Astrocyte (in vitro differentiated cells and primary cell): ENCODE results near the gene TMEM272. TPM values are rescaled to one million over a fixed set of nuclear protein-coding genes. Genes with fewer than 3 reads are reported as not detected.

Experiments
- DNase-seq: peaks from one replicate; pipeline ENCODE4 v3.0.0-alpha.2; 2010; ENCODE audit warnings: low read depth
- FAIRE-seq: peaks from 2 replicates; lab custom pipeline; 2011; peaks lifted over from hg19 to GRCh38; lab: Jason Lieb, UNC
- H2AFZ ChIP-seq: 2 replicates; pipeline ENCODE4 v1.6.0; 2012; ENCODE audit warnings: low read depth, low read length, inconsistent platforms
- H3K27ac ChIP-seq: 2 replicates; pipeline ENCODE4 v1.5.1; 2011; ENCODE audit warnings: low read depth, low read length, inconsistent platforms
- H3K27me3 ChIP-seq: 2 replicates; pipeline ENCODE4 v1.6.0; 2011; ENCODE audit warnings: low read length, inconsistent platforms; ENCODE audit not compliant: insufficient read depth
- H3K36me3 ChIP-seq: 2 replicates; pipeline ENCODE4 v1.5.1; 2011; ENCODE audit warnings: low read length, inconsistent platforms; ENCODE audit not compliant: insufficient read depth
- H3K4me1 ChIP-seq: 2 replicates; pipeline ENCODE4 v1.5.1; 2011; ENCODE audit warnings: low read length, inconsistent platforms; ENCODE audit not compliant: insufficient read depth
- H3K4me2 ChIP-seq: 2 replicates; pipeline ENCODE4 v1.6.0; 2012; ENCODE audit warnings: low read length, inconsistent platforms
- H3K4me3 ChIP-seq: 2 replicates; pipeline ENCODE4 v1.5.1; 2011; ENCODE audit warnings: low read depth, mild to moderate bottlenecking, low read length, inconsistent platforms; ENCODE audit not compliant: insufficient read depth
- H3K79me2 ChIP-seq: 2 replicates; pipeline ENCODE4 v1.6.0; 2012; ENCODE audit warnings: mild to moderate bottlenecking, low read length, inconsistent platforms; ENCODE audit not compliant: insufficient read depth
- H3K9ac ChIP-seq: 2 replicates; pipeline ENCODE4 v1.6.0; 2012; ENCODE audit warnings: mild to moderate bottlenecking, low read length, inconsistent platforms
- H3K9me3 ChIP-seq: 2 replicates; pipeline ENCODE4 v1.5.1; 2012; ENCODE audit warnings: low read depth, mild to moderate bottlenecking, low read length, inconsistent platforms; ENCODE audit not compliant: insufficient read depth
- H4K20me1 ChIP-seq: 2 replicates; pipeline ENCODE4 v1.6.0; 2012; ENCODE audit warnings: low read length, inconsistent platforms; ENCODE audit not compliant: insufficient read depth
- H3K27ac Mint-ChIP-seq: one replicate; pipeline ENCODE4 v1.8.0; 2021; ENCODE audit warnings: mild to moderate bottlenecking, mixed read lengths; ENCODE audit not compliant: unreplicated experiment
- H3K27me3 Mint-ChIP-seq: one replicate; pipeline ENCODE4 v1.8.0; 2021; ENCODE audit warnings: low read depth, mixed read lengths; ENCODE audit not compliant: unreplicated experiment
- H3K36me3 Mint-ChIP-seq: one replicate; pipeline ENCODE4 v1.8.0; 2021; ENCODE audit warnings: low read depth, mixed read lengths; ENCODE audit not compliant: unreplicated experiment
- H3K4me1 Mint-ChIP-seq: one replicate; pipeline ENCODE4 v1.8.0; 2021; ENCODE audit warnings: low read depth, mixed read lengths; ENCODE audit not compliant: unreplicated experiment
- H3K4me3 Mint-ChIP-seq: one replicate; pipeline ENCODE4 v1.8.0; 2021; ENCODE audit warnings: mild to moderate bottlenecking, moderate library complexity, mixed read lengths; ENCODE audit not compliant: unreplicated experiment
- H3K9me3 Mint-ChIP-seq: one replicate; pipeline ENCODE4 v1.8.0; 2021; ENCODE audit warnings: mild to moderate bottlenecking, mixed read lengths; ENCODE audit not compliant: unreplicated experiment
- EZH2 ChIP-seq: IDR thresholded peaks from 2 replicates; pipeline ENCODE4 v1.6.1; 2012; ENCODE audit warnings: mild to moderate bottlenecking, low read length, inconsistent platforms; ENCODE audit not compliant: insufficient read depth
- total RNA-seq: library from RNA; stranded (reverse); gene quantifications from 2 replicates; pipeline ENCODE4 v1.2.1, GENCODE V29; 2021
- TF ChIP-seq, protein P1 (sequence below): IDR thresholded peaks from 2 replicates; pipeline ENCODE4 v1.5.1; 2011; ENCODE audit warnings: low read depth, mild to moderate bottlenecking, inconsistent platforms, low read length, moderate library complexity; ENCODE audit not compliant: insufficient read depth

TMEM272 gene
- total RNA-seq, 1 donor from 2014 or later: 0.05 TPM

DNA sequence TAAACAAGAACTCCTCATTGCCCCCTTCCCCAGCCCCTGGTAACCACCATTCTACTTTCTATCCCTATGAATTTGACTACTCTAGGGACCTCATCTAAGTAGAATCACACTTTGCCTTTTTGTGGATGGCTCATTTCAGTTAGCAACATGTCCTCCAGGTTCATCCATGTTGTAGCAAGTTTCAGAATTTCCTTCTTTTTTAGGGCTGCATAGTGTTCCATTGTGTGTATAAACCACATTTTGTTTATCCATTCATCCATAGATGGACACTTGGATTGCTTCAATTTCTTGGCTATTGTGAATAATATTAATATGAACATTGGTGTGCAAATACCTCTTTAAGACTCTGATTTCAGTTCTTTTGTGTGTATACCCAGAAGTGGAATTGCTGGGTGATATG, 36.2 kb downstream of the TMEM272 start:
- no peak for DNase-seq
- Mint-ChIP-seq H3K9me3 (peaks cover 1% of the 10 kb centered on the region), H3K36me3 (no peaks in the 10 kb centered on the region), H3K4me3 (no peak overlapping the region), H3K27me3 (no peaks in the 10 kb centered on the region), H3K4me1 (peaks cover 16% of the 10 kb centered on the region), H3K27ac (no peak overlapping the region)
- Histone ChIP-seq H2AFZ (no peak overlapping the region), H3K4me1 (peaks cover 8% of the 10 kb centered on the region), H3K27ac (no peak overlapping the region), H3K9ac (no peak overlapping the region), H3K27me3 (no peaks in the 10 kb centered on the region), H3K79me2 (no peaks in the 10 kb centered on the region), H4K20me1 (no peaks in the 10 kb centered on the region), H3K36me3 (no peaks in the 10 kb centered on the region), H3K4me2 (no peak overlapping the region), H3K4me3 (no peak overlapping the region), H3K9me3 (no peaks in the 10 kb centered on the region)
- TF ChIP-seq, protein P1, sequence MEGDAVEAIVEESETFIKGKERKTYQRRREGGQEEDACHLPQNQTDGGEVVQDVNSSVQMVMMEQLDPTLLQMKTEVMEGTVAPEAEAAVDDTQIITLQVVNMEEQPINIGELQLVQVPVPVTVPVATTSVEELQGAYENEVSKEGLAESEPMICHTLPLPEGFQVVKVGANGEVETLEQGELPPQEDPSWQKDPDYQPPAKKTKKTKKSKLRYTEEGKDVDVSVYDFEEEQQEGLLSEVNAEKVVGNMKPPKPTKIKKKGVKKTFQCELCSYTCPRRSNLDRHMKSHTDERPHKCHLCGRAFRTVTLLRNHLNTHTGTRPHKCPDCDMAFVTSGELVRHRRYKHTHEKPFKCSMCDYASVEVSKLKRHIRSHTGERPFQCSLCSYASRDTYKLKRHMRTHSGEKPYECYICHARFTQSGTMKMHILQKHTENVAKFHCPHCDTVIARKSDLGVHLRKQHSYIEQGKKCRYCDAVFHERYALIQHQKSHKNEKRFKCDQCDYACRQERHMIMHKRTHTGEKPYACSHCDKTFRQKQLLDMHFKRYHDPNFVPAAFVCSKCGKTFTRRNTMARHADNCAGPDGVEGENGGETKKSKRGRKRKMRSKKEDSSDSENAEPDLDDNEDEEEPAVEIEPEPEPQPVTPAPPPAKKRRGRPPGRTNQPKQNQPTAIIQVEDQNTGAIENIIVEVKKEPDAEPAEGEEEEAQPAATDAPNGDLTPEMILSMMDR: no peak
- TF ChIP-seq EZH2: no peak
- no peak for FAIRE-seq

DNA sequence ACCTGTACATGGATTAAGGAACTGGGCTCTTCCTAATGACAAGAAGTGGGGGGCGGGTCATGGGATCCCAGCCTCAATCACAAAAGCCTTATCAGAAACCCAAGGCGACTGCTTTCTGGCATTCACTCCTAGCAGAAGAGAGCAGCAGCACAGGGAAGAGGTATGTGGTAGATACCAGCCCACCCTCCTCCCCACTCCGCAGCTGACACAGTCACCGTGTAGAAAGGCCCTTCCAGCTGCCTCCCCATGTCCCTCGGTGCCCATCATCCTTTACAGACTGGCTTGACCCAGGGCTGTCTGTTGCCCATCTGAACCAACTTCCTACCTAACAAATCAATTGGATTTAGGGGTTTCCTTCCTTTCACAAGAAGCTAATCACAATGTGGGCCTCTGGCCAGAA, 37.9 kb downstream of the TMEM272 start:
- Histone ChIP-seq H4K20me1 (no peaks in the 10 kb centered on the region), H3K4me2 (no peak overlapping the region), H2AFZ (no peak overlapping the region), H3K27ac (no peak overlapping the region), H3K79me2 (no peaks in the 10 kb centered on the region), H3K4me1 (peaks cover 23% of the 10 kb centered on the region), H3K27me3 (no peaks in the 10 kb centered on the region), H3K36me3 (no peaks in the 10 kb centered on the region), H3K9me3 (no peaks in the 10 kb centered on the region), H3K4me3 (no peak overlapping the region), H3K9ac (no peak overlapping the region)
- Mint-ChIP-seq H3K9me3 (peaks cover 1% of the 10 kb centered on the region), H3K27me3 (no peaks in the 10 kb centered on the region), H3K36me3 (no peaks in the 10 kb centered on the region), H3K27ac (no peak overlapping the region), H3K4me1 (peaks cover 22% of the 10 kb centered on the region), H3K4me3 (no peak overlapping the region)
- TF ChIP-seq, protein P1: no peak
- TF ChIP-seq EZH2: no peak
- DNase-seq (no peak), FAIRE-seq (no peak)

DNA sequence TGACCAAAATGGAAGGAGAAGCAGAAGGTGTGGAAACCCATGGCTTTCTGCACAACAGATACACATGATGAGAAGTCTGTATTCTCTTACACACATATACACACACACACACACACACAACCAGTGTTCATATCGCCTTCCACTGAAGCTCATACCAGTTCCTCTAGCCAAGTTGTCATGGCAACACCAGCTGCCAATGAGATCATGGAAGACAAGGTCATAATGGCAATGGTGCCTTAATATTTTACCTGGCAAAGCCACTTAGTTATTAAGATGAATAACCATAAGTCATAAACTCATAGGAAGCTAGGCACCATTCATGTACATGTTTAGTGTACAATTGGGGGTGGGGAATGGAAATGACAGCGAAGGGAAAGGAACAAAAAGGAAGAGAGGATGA, 38.4 kb downstream of the TMEM272 start:
- H3K79me2 ChIP-seq: no peaks in the 10 kb centered on the region
- H3K4me3 ChIP-seq: no peak overlapping the region
- no peaks in the 10 kb centered on the region for H3K27me3 ChIP-seq
- H3K27ac Mint-ChIP-seq: no peak overlapping the region
- DNase-seq (peak; percentile 33), FAIRE-seq (no peak)
- no peak overlapping the region for H3K9ac ChIP-seq
- no peaks in the 10 kb centered on the region for H3K9me3 ChIP-seq
- H3K27ac ChIP-seq: no peak overlapping the region
- H2AFZ ChIP-seq: no peak overlapping the region
- peaks cover 1% of the 10 kb centered on the region for H3K9me3 Mint-ChIP-seq
- peaks cover 21% of the 10 kb centered on the region for H3K4me1 Mint-ChIP-seq
- no peak overlapping the region for H3K4me2 ChIP-seq
- no peaks in the 10 kb centered on the region for H4K20me1 ChIP-seq
- peaks cover 27% of the 10 kb centered on the region for H3K4me1 ChIP-seq
- no peaks in the 10 kb centered on the region for H3K27me3 Mint-ChIP-seq
- H3K36me3 Mint-ChIP-seq: no peaks in the 10 kb centered on the region
- H3K36me3 ChIP-seq: no peaks in the 10 kb centered on the region
- TF ChIP-seq, protein P1: no peak
- TF ChIP-seq EZH2: no peak
- H3K4me3 Mint-ChIP-seq: no peak overlapping the region
